Measurements from ENCODE around the gene ADCY3. TPM values are rescaled to one million over a fixed set of nuclear protein-coding genes. Genes with fewer than 3 reads are reported as not detected.

The ADCY3 gene
- total and polyA plus RNA-seq, 2 of the 4 experiments (the other 2 are of a cell fraction): 17.4 to 46.1 TPM

GRCh38 chr2:24813691-24814137, 106.3 kb downstream of the ADCY3 start:
- Histone ChIP-seq H2AFZ (replicated peaks; ENCODE audit: low read length, poor library complexity) (no peak overlapping the region), H4K20me1 (ENCODE audit: insufficient read depth, low read length) (peaks cover 10% of the 10 kb centered on the region), H2BK15ac (ENCODE audit: low read depth, low read length) (no peak overlapping the region), H3K23ac (ENCODE audit: low read depth, low read length) (peak overlapping the region; percentile 29; the same call in 1 of the 2 replicates), H2BK120ac (ENCODE audit: low read depth, low read length) (no peak overlapping the region), H4K91ac (ENCODE audit: insufficient read depth, low read depth, low read length) (no peak overlapping the region), H3K27me3 (ENCODE audit: control insufficient read depth, insufficient read depth, low read length) (no peaks in the 10 kb centered on the region), H3K4me1 (ENCODE audit: control insufficient read depth, insufficient read depth, low read length) (peaks cover 15% of the 10 kb centered on the region), H2AK9ac (replicated peaks; ENCODE audit: low read depth, low read length, poor library complexity) (peak overlapping the region; percentile 35), H3K4me2 (ENCODE audit: low read depth, low read length) (no peak overlapping the region), H3K4ac (ENCODE audit: low read depth, low read length) (peak overlapping the region; percentile 36; the same call in 1 of the 2 replicates), H3K79me1 (ENCODE audit: low read depth in 1 of 2, low read length in 2 of 2) (peaks cover 37 to 49% of the 10 kb centered on the region in 2 experiments), H4K8ac (ENCODE audit: low read depth in 2 of 2, low read length in 2 of 2) (peak overlapping the region in 1 of 2 experiments; percentile 35; a peak in 1 of 4 replicates), H3K56ac (ENCODE audit: extremely low read depth, insufficient read depth, low read length) (no peak overlapping the region), H2BK5ac (ENCODE audit: low read depth, low read length, poor library complexity, severe bottlenecking) (no peak overlapping the region), H2AK5ac (ENCODE audit: low read depth, low read length) (peak overlapping the region; percentile 83; the same call in 1 of the 2 replicates), H2BK20ac (ENCODE audit: low read depth, low read length) (peak overlapping the region; percentile 24), H3K9me3 (ENCODE audit: control insufficient read depth, insufficient read depth, low read length) (no peaks in the 10 kb centered on the region), H3K36me3 (ENCODE audit: control insufficient read depth, insufficient read depth, low read length) (peaks cover 9% of the 10 kb centered on the region; the same call in 1 of the 2 replicates), H3K9ac (ENCODE audit: low read depth, low read length) (no peak overlapping the region), H3K4me3 (ENCODE audit: insufficient read depth, low read depth, low read length) (no peak overlapping the region), H4K5ac (ENCODE audit: low read depth, low read length) (no peak overlapping the region), H3K9me1 (ENCODE audit: insufficient read depth, low read length) (peaks cover 12% of the 10 kb centered on the region), H3K18ac (ENCODE audit: low read depth, low read length) (no peak overlapping the region), H3K27ac (ENCODE audit: insufficient read depth, low read length) (no peak overlapping the region), H3K14ac (replicated peaks; ENCODE audit: low read depth, low read length) (peak overlapping the region; percentile 64; the same call in 1 of the 2 replicates)
- DNase-seq: no peak
- no TSS peak for BruUV-seq (replicated peaks)
- in situ Hi-C loops (cut with MboI; ENCODE audit: low sequenced_read_pairs): no loop called here
- intact Hi-C loops (cut with micrococcal nuclease): no loop called here
- ATAC-seq (ENCODE audit: low read depth): peak; percentile 11
- dilution Hi-C loops (cut with HindIII; ENCODE audit: low sequenced_read_pairs, unreplicated experiment): no loop called here
- POLR2A ChIA-PET (ENCODE audit: unreplicated experiment): no interaction called here
- WGBS, 2 experiments (ENCODE audit: extremely low coverage in 2 of 2, insufficient read length in 1 of 2): 100% methylated on average over 2 of the region's 4 CpGs; no CpG with 5 or more reads in 1 of the 2 experiments
- no peak for TF ChIP-seq SMC3 (IDR thresholded peaks at IDR 0.05; ENCODE audit: low read depth, low read length)
- no peak for TF ChIP-seq ELK1 (IDR thresholded peaks at IDR 0.05; ENCODE audit: borderline replicate concordance, low read depth, low read length)
- no peak for TF ChIP-seq RCOR1 (IDR thresholded peaks at IDR 0.05; ENCODE audit: insufficient replicate concordance, low read length)
- TF ChIP-seq CTCF (conservative IDR thresholded peaks at IDR 0.05; ENCODE audit: low read depth, low read length): no peak
- no peak for TF ChIP-seq RAD21 (IDR thresholded peaks at IDR 0.05; ENCODE audit: low read length)
- no peak for TF ChIP-seq MXI1 (IDR thresholded peaks at IDR 0.05; ENCODE audit: borderline replicate concordance, low read depth, low read length)
- no peak for TF ChIP-seq USF2 (IDR thresholded peaks at IDR 0.05; ENCODE audit: low read depth, low read length)
- no peak for TF ChIP-seq MAZ (IDR thresholded peaks at IDR 0.05; ENCODE audit: borderline replicate concordance, low read depth, low read length)
- no peak for TF ChIP-seq NFE2L2 (IDR thresholded peaks at IDR 0.05; ENCODE audit: low read depth, low read length)
- TF ChIP-seq CHD1 (IDR thresholded peaks at IDR 0.05; ENCODE audit: low read depth, low read length): no peak
- TF ChIP-seq CEBPB (IDR thresholded peaks at IDR 0.05; ENCODE audit: low read depth, low read length): no peak
- TF ChIP-seq MAFK (IDR thresholded peaks at IDR 0.05; ENCODE audit: low read depth, low read length): no peak
- CTCF ChIA-PET: interaction anchor here (0.9 kb wide), 2 partner anchors 13 to 17 kb away, joined by 3 to 4 read pairs; no protein-coding TSS in a partner anchor

Data from IMR-90 (cell line).